GM19467 (cell line): ENCODE data around the gene PLGRKT.
"Not testable (repeated sequence)": the region's sequence is repeated elsewhere in the genome, so short reads cannot be mapped to it uniquely, and the experiment has no call there.

Experiments used
- ATAC-seq: cut with Tn5 transposase; IDR thresholded peaks from one replicate; pipeline ENCODE4 v1.9.1; 2021; ENCODE audit warnings: mild to moderate bottlenecking, moderate library complexity; ENCODE audit not compliant: unreplicated experiment

Gene PLGRKT

GRCh38 chr9:5437254-5438216 is at the start of gene PLGRKT:
Gene PLGRKT (minus strand): TSS chr9:5437925. CDS start chr9:5431977, 5,948 bp downstream.
- ATAC-seq = peak; percentile 88

GRCh38 chr9:5486988-5487387 is 49.3 kb upstream of the PLGRKT start:
- no peak for ATAC-seq

GRCh38 chr9:5485378-5486085 is 47.8 kb upstream of the PLGRKT start:
- ATAC-seq = no peak

- ATAC-seq = no peak
Measured at GRCh38 chr9:5483306-5483705, 45.6 kb upstream of the PLGRKT start.

- ATAC-seq = no peak
Measured at GRCh38 chr9:5482194-5482593, 44.5 kb upstream of the PLGRKT start.

GRCh38 chr9:5481322-5482040 is 43.8 kb upstream of the PLGRKT start:
- ATAC-seq = no peak

GRCh38 chr9:5480919-5481318 is 43.2 kb upstream of the PLGRKT start:
- ATAC-seq = no peak

- peak; percentile 42 for ATAC-seq
Measured at GRCh38 chr9:5479994-5480694, 42.4 kb upstream of the PLGRKT start.

GRCh38 chr9:5478206-5478605 is 40.5 kb upstream of the PLGRKT start:
- no peak for ATAC-seq

- not testable (repeated sequence) for ATAC-seq
Measured at GRCh38 chr9:5475611-5476010, 37.9 kb upstream of the PLGRKT start.

GRCh38 chr9:5470816-5471215 is 33.1 kb upstream of the PLGRKT start:
- no peak for ATAC-seq

- ATAC-seq = no peak
Measured at GRCh38 chr9:5470122-5470521, 32.4 kb upstream of the PLGRKT start.

GRCh38 chr9:5468850-5469249 is 31.1 kb upstream of the PLGRKT start:
- ATAC-seq = no peak

- no peak for ATAC-seq
Measured at GRCh38 chr9:5466766-5467165, 29.0 kb upstream of the PLGRKT start.

GRCh38 chr9:5466005-5466404 is 28.3 kb upstream of the PLGRKT start:
- ATAC-seq = no peak

- ATAC-seq = not testable (repeated sequence)
Measured at GRCh38 chr9:5464831-5465330, 27.2 kb upstream of the PLGRKT start.

GRCh38 chr9:5460157-5460556 is 22.4 kb upstream of the PLGRKT start:
- ATAC-seq = no peak

- ATAC-seq = no peak
Measured at GRCh38 chr9:5459289-5459829, 21.6 kb upstream of the PLGRKT start.

- no peak for ATAC-seq
Measured at GRCh38 chr9:5455181-5455580, 17.5 kb upstream of the PLGRKT start.

GRCh38 chr9:5453673-5454072 is 15.9 kb upstream of the PLGRKT start:
- ATAC-seq = no peak
